Activated CD4-positive, alpha-beta T cell treated with anti-CD3 and anti-CD28 coated beads, Interleukin-10, Interleukin-2, amounts not matched to agents 100 ng/mL and 50 ng/mL, durations not matched to agents 16 hours and 8 hours (primary cell): ENCODE data around the gene DYNLT3.

Source experiments
- DNase-seq: peaks from one replicate; pipeline ENCODE4 v3.0.0-alpha.2; 2020

DYNLT3 gene

GRCh38 chrX:37846934-37847732, at the start of gene DYNLT3:
Gene DYNLT3 (minus strand): TSS chrX:37847571. CDS start chrX:37847510, 61 bp downstream.
- DNase-seq, result peak; percentile 85

GRCh38 chrX:37896511-37896890, 49.1 kb upstream of the DYNLT3 start:
- no peak for DNase-seq

GRCh38 chrX:37895795-37896510, 48.6 kb upstream of the DYNLT3 start:
- DNase-seq, result no peak

GRCh38 chrX:37894725-37895124, 47.4 kb upstream of the DYNLT3 start:
- no peak for DNase-seq

GRCh38 chrX:37888010-37888409, 40.6 kb upstream of the DYNLT3 start:
- DNase-seq, result no peak

GRCh38 chrX:37887347-37887746, 40.0 kb upstream of the DYNLT3 start:
- no peak for DNase-seq

- no peak for DNase-seq
These were observed 35.8 kb upstream of the DYNLT3 start for GRCh38 chrX:37883196-37883595.

- DNase-seq, result no peak
These were observed 32.3 kb upstream of the DYNLT3 start for GRCh38 chrX:37879692-37880091.

- no peak for DNase-seq
These were observed 29.3 kb upstream of the DYNLT3 start for GRCh38 chrX:37876716-37877115.

- no peak for DNase-seq
These were observed 28.3 kb upstream of the DYNLT3 start for GRCh38 chrX:37875675-37876074.

- DNase-seq, result no peak
These were observed 25.8 kb upstream of the DYNLT3 start for GRCh38 chrX:37873220-37873619.

GRCh38 chrX:37872303-37872655, 24.9 kb upstream of the DYNLT3 start:
- no peak for DNase-seq

- peak; percentile 37 for DNase-seq
These were observed 24.4 kb upstream of the DYNLT3 start for GRCh38 chrX:37871626-37872302.

- DNase-seq, result no peak
These were observed 20.3 kb upstream of the DYNLT3 start for GRCh38 chrX:37867536-37868153.

GRCh38 chrX:37863728-37864127, 16.4 kb upstream of the DYNLT3 start:
- no peak for DNase-seq

- no peak for DNase-seq
These were observed 15.5 kb upstream of the DYNLT3 start for GRCh38 chrX:37862851-37863250.

GRCh38 chrX:37860721-37861120, 13.3 kb upstream of the DYNLT3 start:
- DNase-seq, result no peak

- no peak for DNase-seq
These were observed 7.4 kb upstream of the DYNLT3 start for GRCh38 chrX:37854748-37855147.

- DNase-seq, result no peak
These were observed 6.8 kb upstream of the DYNLT3 start for GRCh38 chrX:37854148-37854547.

GRCh38 chrX:37847733-37848197, 394 bp upstream of the DYNLT3 start:
- no peak for DNase-seq

GRCh38 chrX:37846558-37846933, 825 bp downstream of the DYNLT3 start:
- DNase-seq, result no peak

GRCh38 chrX:37846141-37846540, 1.2 kb downstream of the DYNLT3 start:
- peak; percentile 25 for DNase-seq

GRCh38 chrX:37844622-37845021, 2.7 kb downstream of the DYNLT3 start:
- no peak for DNase-seq
